HCT116 (cell line): ENCODE results near the gene CTNND2. TPM values are rescaled to one million over a fixed set of nuclear protein-coding genes. Genes with fewer than 3 reads are reported as not detected.

Source experiments
- ATAC-seq: fragments of 200-7000 bp; cut with Tn5 transposase; 2 replicates; pipeline ENCODE4 v1.9.1; 2020; ENCODE audit warnings: mild to moderate bottlenecking, moderate library complexity
- BruUV-seq: library from RNA; stranded (reverse); fragments of 400-500 nt; replicated peaks from 2 replicates; lab custom pipeline; 2021; lab: Mats Ljungman, UMichigan
- CTCF ChIA-PET: fragments of 300-600 bp; sonication (Branson Sonifier 250); formaldehyde crosslinking; loops from one replicate; lab custom pipeline; 2021; ENCODE audit warnings: antibody characterized with exemption; lab: Charles Lee
- POLR2A ChIA-PET: fragments of 300-600, 350-600 bp; sonication (Branson Sonifier 250); formaldehyde crosslinking; loops from one replicate; lab custom pipeline; 2021; ENCODE audit warnings: antibody characterized with exemption; lab: Charles Lee
- RAD21 ChIA-PET, 2 experiments: fragments of 300-600 bp; sonication (Branson Sonifier 250); formaldehyde crosslinking; loops; one replicate each; lab custom pipeline; 2023; ENCODE audit warnings: low total read pairs in 2 of 2; ENCODE audit not compliant: uncharacterized antibody in 2 of 2, unreplicated experiment in 2 of 2, low non-redundant PET in 1 of 2; lab: Charles Lee
- DNase-seq: peaks from one replicate; pipeline ENCODE4 v3.0.0-alpha.2; 2010; ENCODE audit warnings: low read depth, low spot score
- H2AFZ ChIP-seq: fragments of 200-600 bp; shearing (Covaris generic), sonication (generic); 2 replicates; pipeline ENCODE4 v1.6.1; 2017; ENCODE audit warnings: low read depth, mixed run types, mixed read lengths, antibody characterized with exemption, low read length; ENCODE audit not compliant: poor library complexity, severe bottlenecking
- H3K27ac ChIP-seq: 2 replicates; pipeline ENCODE4 v1.5.1; 2012; ENCODE audit warnings: low read depth, low read length
- H3K27me3 ChIP-seq: fragments of 200-600 bp; sonication (generic); 2 replicates; pipeline ENCODE4 v1.6.1; 2016; ENCODE audit warnings: mixed run types, low read length, mixed read lengths; ENCODE audit not compliant: insufficient read depth
- H3K36me3 ChIP-seq, 2 experiments: fragments of 200-500 bp in 1 of 2; fragments of 200-600 bp in 1 of 2; sonication (Bioruptor generic) in 1 of 2; sonication (generic) in 1 of 2; 2 replicates each; pipeline versions ENCODE4 v1.5.1 to v1.6.1; 2014 to 2016; ENCODE audit warnings: low read length in 2 of 2, inconsistent platforms in 1 of 2, mixed read lengths in 1 of 2, mixed run types in 1 of 2; ENCODE audit not compliant: insufficient read depth in 2 of 2, control insufficient read depth in 1 of 2
- H3K4me1 ChIP-seq, 2 experiments: fragments of 200-600 bp in 1 of 2; sonication (generic) in 1 of 2; 2 replicates each; pipeline versions ENCODE4 v1.5.1 to v1.6.1; 2012 to 2017; ENCODE audit warnings: low read length in 2 of 2, inconsistent platforms in 1 of 2, mild to moderate bottlenecking in 1 of 2, mixed read lengths in 1 of 2, mixed run types in 1 of 2, moderate library complexity in 1 of 2; ENCODE audit not compliant: insufficient read depth in 2 of 2, control insufficient read depth in 1 of 2
- H3K4me2 ChIP-seq: fragments of 200-600 bp; sonication (generic); 2 replicates; pipeline ENCODE4 v1.6.1; 2017; ENCODE audit warnings: mixed run types, low read length, mixed read lengths
- H3K4me3 ChIP-seq, 2 experiments: fragments of 200-600 bp in 1 of 2; sonication (generic) in 1 of 2; replicated peaks in 1 of 2; 2 replicates each; pipeline ENCODE4 v1.5.1; 2011 to 2016; ENCODE audit warnings: low read length in 2 of 2, control low read depth in 1 of 2, low read depth in 1 of 2, mild to moderate bottlenecking in 1 of 2, mixed read lengths in 1 of 2, mixed run types in 1 of 2
- H3K79me2 ChIP-seq: fragments of 200-600 bp; sonication (generic); 2 replicates; pipeline ENCODE4 v1.6.1; 2017; ENCODE audit warnings: mild to moderate bottlenecking, mixed run types, low read length, moderate library complexity, mixed read lengths; ENCODE audit not compliant: insufficient read depth
- H3K9ac ChIP-seq: fragments of 200-600 bp; sonication (generic); 2 replicates; pipeline ENCODE4 v1.6.1; 2016; ENCODE audit warnings: low read length, mixed read lengths
- H3K9me2 ChIP-seq: fragments of 200-600 bp; sonication (generic), shearing (Covaris generic); 2 replicates; pipeline ENCODE4 v1.6.1; 2017; ENCODE audit warnings: mixed run types, mild to moderate bottlenecking, moderate library complexity; ENCODE audit not compliant: insufficient read depth
- H3K9me3 ChIP-seq, 2 experiments: fragments of 200-500 bp in 1 of 2; fragments of 200-600 bp in 1 of 2; sonication (Bioruptor generic) in 1 of 2; sonication (generic) in 1 of 2; 2 replicates each; pipeline ENCODE4 v1.6.1; 2014 to 2017; ENCODE audit warnings: low read length in 2 of 2, mixed read lengths in 2 of 2, inconsistent platforms in 1 of 2, low read depth in 1 of 2, mild to moderate bottlenecking in 1 of 2, mixed run types in 1 of 2, moderate library complexity in 1 of 2; ENCODE audit not compliant: control insufficient read depth in 1 of 2, insufficient read depth in 1 of 2
- H4K20me1 ChIP-seq: fragments of 200-600 bp; sonication (generic), shearing (Covaris generic); 2 replicates; pipeline ENCODE4 v1.6.1; 2017; ENCODE audit warnings: mixed run types, mild to moderate bottlenecking, moderate library complexity; ENCODE audit not compliant: insufficient read depth
- ATF3 ChIP-seq: IDR thresholded peaks from 2 replicates; pipeline ENCODE4 v1.6.1; 2012
- CBX3 ChIP-seq: IDR thresholded peaks from 2 replicates; pipeline ENCODE4 v1.6.1; 2012; ENCODE audit warnings: low read depth
- CTCF ChIP-seq, 3 experiments: fragments of 200-600 bp in 1 of 3; sonication (generic) in 1 of 3; IDR thresholded peaks in 2 of 3; conservative IDR thresholded peaks in 1 of 3; 2 replicates each; pipeline ENCODE4 v1.5.1; 2012 to 2017; ENCODE audit warnings: low read depth in 2 of 3, low read length in 2 of 3, antibody characterized with exemption in 1 of 3, borderline replicate concordance in 1 of 3, control low read depth in 1 of 3, mild to moderate bottlenecking in 1 of 3, mixed read lengths in 1 of 3, mixed run types in 1 of 3, moderate library complexity in 1 of 3; ENCODE audit not compliant: insufficient read depth in 1 of 3
- EGR1 ChIP-seq: IDR thresholded peaks from 2 replicates; pipeline ENCODE4 v1.6.1; 2012; ENCODE audit warnings: low read depth
- EZH2 ChIP-seq: fragments of 200-600 bp; sonication (generic); IDR thresholded peaks from 2 replicates; pipeline ENCODE4 v1.6.1; 2017; ENCODE audit warnings: antibody characterized with exemption, mixed run types
- FOSL1 ChIP-seq: IDR thresholded peaks from 2 replicates; pipeline ENCODE4 v1.6.1; 2012; ENCODE audit warnings: low read depth
- JUND ChIP-seq: IDR thresholded peaks from 2 replicates; pipeline ENCODE4 v1.6.1; 2012
- POLR2A ChIP-seq: IDR thresholded peaks from 2 replicates; pipeline ENCODE4 v1.7.0; 2011; ENCODE audit warnings: borderline replicate concordance; ENCODE audit not compliant: insufficient read depth, insufficient read length; ENCODE audit errors: extremely low read depth
- POLR2AphosphoS5 ChIP-seq: IDR thresholded peaks from 2 replicates; pipeline ENCODE4 v1.6.1; 2011; ENCODE audit warnings: mild to moderate bottlenecking, low read depth, low read length, moderate library complexity
- RAD21 ChIP-seq: IDR thresholded peaks from 2 replicates; pipeline ENCODE4 v1.6.1; 2012; ENCODE audit warnings: low read depth, mild to moderate bottlenecking
- REST ChIP-seq: IDR thresholded peaks from 2 replicates; pipeline ENCODE4 v1.6.1; 2012; ENCODE audit warnings: low read depth
- SP1 ChIP-seq: IDR thresholded peaks from 2 replicates; pipeline ENCODE4 v1.6.1; 2012; ENCODE audit warnings: low read depth
- SRF ChIP-seq: IDR thresholded peaks from 2 replicates; pipeline ENCODE4 v1.6.1; 2012; ENCODE audit warnings: low read depth
- TCF7L2 ChIP-seq: IDR thresholded peaks from 2 replicates; pipeline ENCODE4 v1.7.0; 2011; ENCODE audit warnings: borderline replicate concordance, inconsistent platforms; ENCODE audit not compliant: insufficient read depth, insufficient read length; ENCODE audit errors: extremely low read depth
- ZBTB33 ChIP-seq: IDR thresholded peaks from 2 replicates; pipeline ENCODE4 v1.6.1; 2011; ENCODE audit warnings: mild to moderate bottlenecking, low read length, moderate library complexity; ENCODE audit not compliant: insufficient replicate concordance; ENCODE audit errors: extremely low read depth
- intact Hi-C: fragments of 100-400 bp; cut with micrococcal nuclease; formaldehyde crosslinking; loops from 2 replicates; pipeline ENCODE4 v1.10.0; 2022
- total RNA-seq: library from RNA; stranded (reverse); gene quantifications from one replicate; pipeline ENCODE4 v1.2.1, GENCODE V29; 2021; ENCODE audit not compliant: unreplicated experiment

CTNND2 gene
- total RNA-seq, 1 experiment from 2014 or later = not detected

GRCh38 chr5:11396917-11397316 lies 507.3 kb downstream of the CTNND2 start (continued):
- TF ChIP-seq REST (no peak), SRF (no peak), CBX3 (no peak), FOSL1 (no peak), CTCF (IDR thresholded peaks at IDR 0.05 in 2 of 3, conservative IDR thresholded peaks at IDR 0.05 in 1 of 3; ENCODE audit: borderline replicate concordance in 1 of 3, insufficient read depth in 1 of 3, low read depth in 2 of 3, low read length in 2 of 3) (no peak), EGR1 (no peak)

- Histone ChIP-seq H4K20me1 (no peaks in the 10 kb centered on the region), H3K9ac (no peak overlapping the region), H3K27me3 (no peaks in the 10 kb centered on the region), H3K9me3 (peaks cover 0 to 17% of the 10 kb centered on the region in 2 experiments; a peak in 2 of 4 replicates), H3K4me3 (no peak overlapping the region), H2AFZ (no peak overlapping the region), H3K27ac (no peak overlapping the region), H3K36me3 (no peaks in the 10 kb centered on the region; a peak in 1 of 4 replicates), H3K79me2 (no peaks in the 10 kb centered on the region), H3K4me2 (no peak overlapping the region), H3K4me1 (no peaks in the 10 kb centered on the region), H3K9me2 (no peaks in the 10 kb centered on the region)
- intact Hi-C loops = no loop called here
- RAD21 ChIA-PET = no interaction called here
- CTCF ChIA-PET = no interaction called here
- ATAC-seq (no peak), DNase-seq (no peak)
- no TSS peak for BruUV-seq
- POLR2A ChIA-PET = no interaction called here
- TF ChIP-seq ZBTB33 (no peak), ATF3 (no peak), EZH2 (no peak), SP1 (no peak), TCF7L2 (no peak), CTCF (IDR thresholded peaks at IDR 0.05 in 2 of 3, conservative IDR thresholded peaks at IDR 0.05 in 1 of 3; ENCODE audit: borderline replicate concordance in 1 of 3, insufficient read depth in 1 of 3, low read depth in 2 of 3, low read length in 2 of 3) (no peak), SRF (no peak), RAD21 (no peak), POLR2AphosphoS5 (no peak), JUND (no peak), POLR2A (no peak)
Observed at GRCh38 chr5:11394933-11395332, 509.3 kb downstream of the CTNND2 start.
